T-helper 1 cell treated with Interleukin-12 subunit alpha and Interleukin-12 subunit beta and Interleukin-4 antibody, amounts not matched to agents 30 ng/mL and 1 ng/mL, for 36 hours (primary cell): ENCODE results near the gene SMOC2. TPM values are rescaled to one million over a fixed set of nuclear protein-coding genes. Genes with fewer than 3 reads are reported as not detected.

Experiments
- intact Hi-C: fragments of 100-400 bp; cut with micrococcal nuclease; formaldehyde crosslinking; loops from one replicate; pipeline ENCODE4 v1.15.1; 2024
- total RNA-seq: library from RNA; stranded (reverse); gene quantifications from 2 replicates; pipeline ENCODE4 v1.2.3, GENCODE V29; 2022

Gene SMOC2
- total RNA-seq, 1 donor from 2014 or later = not detected

GRCh38 chr6:168623736-168624135 lies 182.8 kb downstream of the SMOC2 start:
- intact Hi-C loops = no loop called here

GRCh38 chr6:168624540-168624939 lies 183.6 kb downstream of the SMOC2 start:
- intact Hi-C loops = no loop called here

GRCh38 chr6:168624948-168625347 lies 184.0 kb downstream of the SMOC2 start:
- intact Hi-C loops = no loop called here

GRCh38 chr6:168625602-168626001 lies 184.6 kb downstream of the SMOC2 start:
- intact Hi-C loops = no loop called here

GRCh38 chr6:168626046-168626602 lies 185.1 kb downstream of the SMOC2 start:
- intact Hi-C loops = no loop called here

- intact Hi-C loops = no loop called here
These were observed 186.7 kb downstream of the SMOC2 start for GRCh38 chr6:168627506-168628175.

GRCh38 chr6:168628176-168628553 lies 187.2 kb downstream of the SMOC2 start:
- intact Hi-C loops = no loop called here

GRCh38 chr6:168628732-168629245 lies 187.8 kb downstream of the SMOC2 start:
- intact Hi-C loops = no loop called here

GRCh38 chr6:168631564-168631963 lies 190.6 kb downstream of the SMOC2 start:
- intact Hi-C loops = no loop called here

GRCh38 chr6:168632694-168633093 lies 191.7 kb downstream of the SMOC2 start:
- intact Hi-C loops = no loop called here

GRCh38 chr6:168634541-168635328 lies 193.8 kb downstream of the SMOC2 start:
- intact Hi-C loops = no loop called here

- intact Hi-C loops = no loop called here
These were observed 195.4 kb downstream of the SMOC2 start for GRCh38 chr6:168636147-168637004.

- intact Hi-C loops = no loop called here
These were observed 196.8 kb downstream of the SMOC2 start for GRCh38 chr6:168637834-168638233.

GRCh38 chr6:168638468-168639271 lies 197.7 kb downstream of the SMOC2 start:
- intact Hi-C loops = no loop called here

GRCh38 chr6:168640181-168640580 lies 199.2 kb downstream of the SMOC2 start:
- intact Hi-C loops = no loop called here

GRCh38 chr6:168640768-168641167 lies 199.8 kb downstream of the SMOC2 start:
- intact Hi-C loops = no loop called here

- intact Hi-C loops = no loop called here
These were observed 200.5 kb downstream of the SMOC2 start for GRCh38 chr6:168641446-168641845.

- intact Hi-C loops = no loop called here
These were observed 202.4 kb downstream of the SMOC2 start for GRCh38 chr6:168643401-168643800.

GRCh38 chr6:168645326-168645725 lies 204.3 kb downstream of the SMOC2 start:
- intact Hi-C loops = no loop called here

- intact Hi-C loops = no loop called here
These were observed 206.3 kb downstream of the SMOC2 start for GRCh38 chr6:168647271-168647670.
